GM12873 (cell line): Measurements from ENCODE around the gene YBX2.

Source experiments
- TF ChIP-seq, protein P1 (sequence below): IDR thresholded peaks from 2 replicates; pipeline ENCODE4 v1.5.1; 2012; ENCODE audit warnings: low read depth, mild to moderate bottlenecking, moderate library complexity, low read length, control low read depth; ENCODE audit not compliant: insufficient read depth; ENCODE audit errors: missing control alignments

The YBX2 gene

DNA sequence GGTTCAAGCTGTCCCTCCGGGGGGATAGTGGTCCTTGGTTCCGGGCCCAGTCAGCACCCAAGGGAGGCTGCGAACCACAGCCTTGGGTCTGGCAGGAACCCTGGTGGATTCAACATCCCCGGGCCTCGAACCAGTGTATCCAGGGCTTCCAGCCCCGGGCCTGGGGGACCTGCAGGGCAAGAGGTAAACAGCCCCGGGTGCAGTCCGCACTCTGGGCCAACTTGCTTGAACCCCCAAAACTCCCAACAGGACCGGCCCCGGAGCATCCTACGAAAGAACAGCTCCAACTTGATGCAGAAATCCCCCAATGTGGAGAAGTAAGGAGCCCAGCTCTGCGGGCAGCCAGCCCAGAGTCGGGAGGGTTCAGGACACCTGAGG lies 36.2 kb upstream of the YBX2 start:
- TF ChIP-seq, protein P1, sequence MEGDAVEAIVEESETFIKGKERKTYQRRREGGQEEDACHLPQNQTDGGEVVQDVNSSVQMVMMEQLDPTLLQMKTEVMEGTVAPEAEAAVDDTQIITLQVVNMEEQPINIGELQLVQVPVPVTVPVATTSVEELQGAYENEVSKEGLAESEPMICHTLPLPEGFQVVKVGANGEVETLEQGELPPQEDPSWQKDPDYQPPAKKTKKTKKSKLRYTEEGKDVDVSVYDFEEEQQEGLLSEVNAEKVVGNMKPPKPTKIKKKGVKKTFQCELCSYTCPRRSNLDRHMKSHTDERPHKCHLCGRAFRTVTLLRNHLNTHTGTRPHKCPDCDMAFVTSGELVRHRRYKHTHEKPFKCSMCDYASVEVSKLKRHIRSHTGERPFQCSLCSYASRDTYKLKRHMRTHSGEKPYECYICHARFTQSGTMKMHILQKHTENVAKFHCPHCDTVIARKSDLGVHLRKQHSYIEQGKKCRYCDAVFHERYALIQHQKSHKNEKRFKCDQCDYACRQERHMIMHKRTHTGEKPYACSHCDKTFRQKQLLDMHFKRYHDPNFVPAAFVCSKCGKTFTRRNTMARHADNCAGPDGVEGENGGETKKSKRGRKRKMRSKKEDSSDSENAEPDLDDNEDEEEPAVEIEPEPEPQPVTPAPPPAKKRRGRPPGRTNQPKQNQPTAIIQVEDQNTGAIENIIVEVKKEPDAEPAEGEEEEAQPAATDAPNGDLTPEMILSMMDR: no peak

GRCh38 chr17:7329997-7330637 lies 35.7 kb upstream of the YBX2 start:
- TF ChIP-seq, protein P1: no peak

DNA sequence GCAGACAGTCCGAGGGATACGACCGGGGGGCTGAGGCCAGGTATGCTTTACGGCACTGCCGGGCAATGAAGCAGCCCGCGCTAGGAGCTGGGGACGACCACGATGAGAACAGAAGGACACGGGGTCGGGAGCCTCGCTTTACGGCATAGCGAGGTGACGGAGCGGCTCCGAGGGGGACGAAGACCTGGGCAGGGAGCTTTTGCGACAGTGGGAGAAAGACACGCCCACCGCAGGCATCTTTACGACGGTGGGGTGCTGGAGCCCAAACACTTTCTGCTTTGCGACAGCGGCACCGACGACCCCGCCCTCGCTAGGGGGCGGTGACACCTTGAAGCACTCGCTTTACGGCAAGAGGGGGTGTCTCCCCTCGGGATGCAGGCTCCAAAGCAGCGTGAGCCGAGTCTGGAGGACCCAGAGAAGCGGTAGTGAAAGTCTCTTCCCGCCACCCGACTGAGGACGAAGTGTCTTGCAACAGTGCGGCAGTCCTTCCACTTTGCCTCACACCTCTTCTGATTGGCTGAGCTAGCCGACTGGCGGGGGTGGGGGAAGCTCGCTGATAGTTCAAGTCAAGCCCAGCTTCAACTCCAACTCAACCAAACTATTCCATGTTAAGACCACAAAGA lies 35.0 kb upstream of the YBX2 start:
- TF ChIP-seq, protein P1: no peak

DNA sequence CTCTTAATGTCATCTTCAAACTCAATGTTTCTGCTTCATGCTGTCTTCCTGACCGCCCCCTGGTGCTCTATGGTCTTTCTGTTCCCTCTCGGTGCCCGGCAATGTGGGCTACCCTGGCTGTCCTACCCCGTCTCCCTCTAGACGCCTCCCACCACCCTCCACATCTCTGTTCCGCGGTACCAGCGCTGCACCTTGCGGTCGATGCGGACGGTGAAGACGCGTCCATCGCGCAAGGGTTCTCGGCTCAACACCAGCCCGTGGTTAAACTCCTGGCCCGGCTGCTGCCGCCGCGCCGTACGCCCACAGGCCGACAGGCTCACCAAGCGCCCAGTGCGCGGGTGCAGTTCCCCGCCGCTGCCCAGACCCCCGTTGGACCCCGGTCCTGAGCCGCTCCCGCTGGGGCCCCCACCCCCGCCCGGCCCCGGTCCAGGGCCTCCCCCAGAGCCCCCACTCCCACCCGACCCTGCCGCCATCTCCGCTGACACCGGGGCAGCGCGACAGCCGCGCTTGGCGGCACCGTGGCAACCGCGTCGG lies 34.5 kb upstream of the YBX2 start, which contains the start of gene NEURL4:
Gene NEURL4, minus strand, starts transcription at position 496 of the 534 bp plus-strand sequence. Its CDS starts 23 bp downstream, at position 473.
- TF ChIP-seq, protein P1: no peak

DNA sequence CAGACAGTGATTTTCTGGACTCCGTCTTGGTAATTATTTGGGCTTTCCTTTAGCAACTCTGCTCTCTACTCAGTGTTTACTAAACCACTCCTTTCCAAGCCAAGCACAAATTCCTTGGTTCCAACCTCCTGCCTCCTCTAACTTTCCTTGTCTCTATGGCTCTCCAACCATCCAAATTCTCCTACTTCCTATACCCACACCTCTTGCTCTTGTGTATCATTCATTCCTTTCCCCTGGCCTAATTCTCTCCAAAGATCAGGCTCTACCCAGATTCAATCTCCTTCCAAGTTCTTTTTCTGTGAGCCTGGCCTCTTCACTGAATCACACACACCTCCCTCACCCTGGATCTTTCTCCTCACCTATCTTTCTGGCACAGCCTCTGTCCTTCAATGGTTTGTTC lies 33.6 kb upstream of the YBX2 start:
- TF ChIP-seq, protein P1: no peak

DNA sequence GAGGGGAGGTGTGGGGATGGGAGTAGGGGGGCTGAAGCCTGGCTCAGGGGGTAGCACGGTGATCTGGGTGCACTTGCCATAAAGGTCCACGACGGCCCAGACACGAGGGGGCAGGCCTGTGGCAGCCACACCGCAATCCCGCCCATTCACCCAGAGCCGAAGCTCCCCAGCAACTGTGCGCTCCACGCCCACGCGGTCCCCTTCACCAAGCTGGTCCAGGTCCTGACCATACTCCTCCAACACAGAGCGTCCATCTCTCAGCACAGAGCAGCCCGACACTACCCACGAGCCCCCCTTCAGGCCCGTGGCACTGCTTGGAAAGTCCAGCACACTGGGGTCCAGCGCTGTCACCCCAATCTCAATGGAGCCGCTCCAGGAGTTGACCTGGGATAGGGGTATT lies 33.1 kb upstream of the YBX2 start:
- TF ChIP-seq, protein P1: no peak

DNA sequence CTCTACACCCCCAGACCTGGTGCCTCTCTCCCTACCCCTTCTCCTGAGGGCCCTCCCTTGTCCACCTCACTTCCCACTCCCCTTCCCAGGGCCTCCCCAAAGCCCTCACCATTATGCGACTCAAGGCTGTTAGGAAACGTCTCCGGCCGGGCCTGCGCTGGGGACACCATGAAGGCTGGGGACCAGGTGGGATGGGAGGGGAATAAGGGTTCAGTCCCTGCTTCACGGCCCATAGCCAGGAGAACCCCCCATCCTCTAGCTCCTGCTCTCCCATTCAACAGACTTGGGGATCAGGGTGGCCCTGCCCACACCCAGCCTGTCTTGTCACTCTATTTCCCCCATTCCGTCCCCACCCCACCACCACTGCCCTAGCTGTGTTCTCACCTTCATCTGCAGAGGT lies 32.6 kb upstream of the YBX2 start:
- TF ChIP-seq, protein P1: no peak
